ENCODE measurements around the gene SLC34A3.
A peak's percentile ranks its signal among the peaks of the same experiment; 100 is the strongest.
"Not testable (repeated sequence)": the region's sequence is repeated elsewhere in the genome, so short reads cannot be mapped to it uniquely, and the experiment has no call there.

Gene SLC34A3

DNA sequence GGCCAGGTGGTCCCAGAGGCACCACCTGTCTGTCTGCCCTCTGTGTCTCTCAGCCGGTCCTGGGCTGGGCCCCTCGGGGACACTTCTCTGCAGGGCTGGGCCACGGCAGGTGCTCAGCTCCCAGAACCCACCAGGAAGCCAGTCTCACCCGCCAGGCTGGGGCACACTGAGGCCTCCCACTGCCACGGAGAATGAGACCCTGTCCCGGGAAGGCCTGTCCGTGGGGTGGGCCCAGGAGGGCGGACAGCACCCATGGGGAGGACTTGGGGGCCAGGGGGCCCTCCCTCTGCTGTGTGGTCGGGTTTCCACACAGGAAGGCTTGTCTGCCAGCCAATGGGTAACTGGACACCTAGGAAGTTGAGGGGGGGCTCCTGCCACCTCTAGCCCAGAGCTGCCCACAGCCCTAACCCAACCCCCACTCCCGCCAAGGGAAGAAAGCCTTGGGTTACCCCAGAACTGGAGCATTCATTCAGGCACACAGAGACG is 6.3 kb downstream of the SLC34A3 start:
- Histone ChIP-seq H3K4me3 (replicated peaks; ENCODE audit: insufficient read depth, low read length) (peak overlapping the region; percentile 12), H3K27ac (replicated peaks) (peak overlapping the region; percentile 71), H3K27me3 (ENCODE audit: insufficient read depth, poor library complexity, severe bottlenecking) (peaks cover 14% of the 10 kb centered on the region)
- DNase-seq (ENCODE audit: low read depth in 1 of 2, low spot score in 1 of 2), result peak in 1 of 2 experiments; percentile 73
- TF ChIP-seq CTCF (IDR thresholded peaks at IDR 0.05; ENCODE audit: insufficient read depth, low read length) (no peak), SPI1 (IDR thresholded peaks at IDR 0.05; ENCODE audit: borderline replicate concordance, low read depth) (no peak), POLR2AphosphoS5 (IDR thresholded peaks at IDR 0.05; ENCODE audit: low read depth) (no peak), REST (IDR thresholded peaks at IDR 0.05; ENCODE audit: insufficient replicate concordance, low read depth) (no peak), GABPA (IDR thresholded peaks at IDR 0.05; ENCODE audit: low read depth) (no peak)

DNA sequence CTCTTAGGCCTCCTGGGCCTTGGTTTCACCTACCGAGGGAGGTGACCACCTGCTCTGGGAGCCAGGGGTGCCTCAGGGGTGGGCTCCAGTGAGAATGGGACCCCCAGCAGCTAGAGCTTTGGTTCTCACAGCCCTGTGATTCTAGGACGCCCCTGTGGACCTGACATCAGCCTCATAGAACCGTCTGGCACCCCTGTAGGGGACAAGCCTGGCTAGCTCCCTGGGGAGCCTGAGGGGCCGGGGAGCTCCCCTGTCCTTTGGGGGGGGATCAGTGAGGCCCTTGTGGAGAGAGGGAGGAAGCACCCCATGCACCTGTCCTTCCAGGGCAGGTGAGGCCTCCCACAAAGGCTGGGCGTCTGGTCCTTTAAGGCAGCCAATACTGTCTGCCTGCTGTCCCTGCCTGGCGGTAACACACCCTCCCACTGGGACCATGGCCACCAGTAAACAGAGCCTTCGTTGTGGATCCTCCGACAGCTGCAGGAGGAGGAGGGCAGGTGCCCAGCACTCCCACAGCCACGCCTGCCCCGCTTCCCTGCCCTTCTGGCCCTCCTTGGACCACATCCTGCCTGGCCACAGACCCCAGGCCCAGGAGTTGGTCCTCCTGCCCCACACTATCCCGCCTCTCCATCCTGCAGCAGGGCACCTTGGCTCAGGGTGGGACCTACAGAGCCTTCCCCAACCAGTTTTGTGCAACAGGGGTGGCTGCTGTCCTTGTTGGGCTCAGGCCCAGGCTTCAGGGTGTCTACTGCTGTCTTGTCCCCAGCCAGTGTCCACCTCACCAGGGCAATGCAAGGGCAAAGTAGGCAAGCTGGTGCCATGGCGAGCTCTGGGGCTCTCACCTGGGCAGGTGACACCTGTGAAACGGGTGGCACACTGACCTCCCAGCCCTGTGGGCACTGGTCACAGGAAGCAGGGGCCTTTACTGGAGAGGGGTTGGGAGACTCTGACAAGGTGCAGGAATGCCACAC is 7.3 kb downstream of the SLC34A3 start:
- peak overlapping the region; percentile 71 for H3K27ac ChIP-seq (replicated peaks)
- no peak for TF ChIP-seq CTCF (IDR thresholded peaks at IDR 0.05; ENCODE audit: insufficient read depth, low read length)
- no peak for TF ChIP-seq SPI1 (IDR thresholded peaks at IDR 0.05; ENCODE audit: borderline replicate concordance, low read depth)
- TF ChIP-seq POLR2AphosphoS5 (IDR thresholded peaks at IDR 0.05; ENCODE audit: low read depth), result no peak
- TF ChIP-seq REST (IDR thresholded peaks at IDR 0.05; ENCODE audit: insufficient replicate concordance, low read depth), result no peak
- peaks cover 12% of the 10 kb centered on the region for H3K27me3 ChIP-seq (ENCODE audit: insufficient read depth, poor library complexity, severe bottlenecking)
- H3K4me3 ChIP-seq (replicated peaks; ENCODE audit: insufficient read depth, low read length), result no peak overlapping the region
- no peak for DNase-seq (ENCODE audit: low read depth in 1 of 2, low spot score in 1 of 2)

DNA sequence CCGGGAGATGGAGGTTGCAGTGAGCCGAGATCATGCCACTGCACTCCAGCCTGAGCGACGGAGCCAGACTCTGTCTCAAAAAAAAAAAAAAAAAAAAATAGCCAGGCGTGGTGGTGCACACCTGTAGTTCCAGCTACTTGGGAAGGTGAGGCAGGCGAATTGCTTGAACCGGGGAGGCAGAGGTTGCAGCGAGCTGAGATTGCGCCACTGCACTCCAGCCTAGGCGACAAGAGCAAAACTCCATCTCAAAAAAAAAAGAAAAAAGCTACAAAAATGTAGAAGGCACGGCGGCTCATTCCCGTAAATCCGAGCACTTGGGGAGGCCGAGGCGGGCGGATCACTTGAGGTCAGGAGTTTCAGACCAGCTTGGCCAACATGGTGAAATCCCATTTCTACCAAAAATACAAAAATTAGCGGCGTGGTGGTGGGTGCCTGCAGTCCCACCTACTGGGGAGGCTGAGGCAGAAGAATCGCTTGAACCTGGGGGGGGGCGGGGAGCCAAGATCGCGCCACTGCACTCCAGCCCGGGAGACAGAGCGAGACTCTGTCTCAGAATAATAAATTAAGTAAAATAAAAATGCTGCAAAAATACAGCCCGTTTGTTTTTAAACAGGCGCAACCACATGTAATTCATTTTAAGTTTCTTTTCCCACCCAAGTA is 9.0 kb downstream of the SLC34A3 start:
- Histone ChIP-seq H3K27ac (replicated peaks) (peak overlapping the region; percentile 98), H3K4me3 (replicated peaks; ENCODE audit: insufficient read depth, low read length) (peak overlapping the region; percentile 65)
- not testable (repeated sequence) for DNase-seq (ENCODE audit: low read depth in 1 of 2, low spot score in 1 of 2); H3K27me3 ChIP-seq (ENCODE audit: insufficient read depth, poor library complexity, severe bottlenecking)

DNA sequence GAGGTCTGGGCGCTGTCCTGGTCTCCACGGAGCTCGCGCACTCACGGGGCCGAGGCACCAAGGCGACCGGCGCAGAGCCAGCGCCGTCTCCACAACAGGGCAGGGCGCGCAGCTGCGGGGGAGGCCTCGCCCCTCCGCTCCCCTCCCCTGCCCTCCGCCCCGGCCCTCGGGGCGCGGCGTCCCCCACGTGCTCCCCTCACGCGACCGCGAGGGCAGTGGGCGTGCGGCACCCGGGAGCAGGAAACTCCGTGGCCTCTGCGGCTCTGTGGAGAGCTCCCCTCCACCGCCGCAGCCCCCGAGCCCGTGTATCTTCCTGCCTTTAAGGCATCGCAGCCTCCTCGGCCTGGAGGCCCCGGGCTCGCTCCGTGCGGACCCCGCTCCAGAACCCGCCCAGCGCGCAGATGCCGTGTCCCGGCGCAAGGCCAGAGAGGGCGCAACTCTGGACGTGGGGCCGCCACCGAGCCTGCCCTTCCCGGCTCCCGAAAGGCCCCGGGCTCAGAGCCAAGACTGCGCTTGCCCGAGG is 9.7 kb downstream of the SLC34A3 start:
- H3K27ac ChIP-seq (replicated peaks), result peak overlapping the region; percentile 98
- H3K27me3 ChIP-seq (ENCODE audit: insufficient read depth, poor library complexity, severe bottlenecking), result peaks cover 2% of the 10 kb centered on the region

More for the DNA sequence above, 9.7 kb downstream of the SLC34A3 start:
- peak; percentile 67 for TF ChIP-seq POLR2AphosphoS5 (IDR thresholded peaks at IDR 0.05; ENCODE audit: low read depth)
- no peak for TF ChIP-seq GABPA (IDR thresholded peaks at IDR 0.05; ENCODE audit: low read depth)
- peak; percentile 45 for TF ChIP-seq REST (IDR thresholded peaks at IDR 0.05; ENCODE audit: insufficient replicate concordance, low read depth)
- no peak for TF ChIP-seq SPI1 (IDR thresholded peaks at IDR 0.05; ENCODE audit: borderline replicate concordance, low read depth)
- DNase-seq (ENCODE audit: low read depth in 1 of 2, low spot score in 1 of 2), result peak in 1 of 2 experiments; percentile 67
- peak overlapping the region; percentile 65 for H3K4me3 ChIP-seq (replicated peaks; ENCODE audit: insufficient read depth, low read length)

All from HL-60 (cell line).